Suprapubic skin (tissue), 4 donors: ENCODE measurements around the gene CPN2. TPM values are rescaled to one million over a fixed set of nuclear protein-coding genes. Genes with fewer than 3 reads are reported as not detected.

Source experiments
- DNase-seq, 2 donors: peaks; one replicate each; pipeline ENCODE4 v3.0.0-alpha.2; 2019; ENCODE audit warnings: low spot score in 2 of 2
- H3K27ac ChIP-seq: fragments of 200-600 bp; sonication (generic); one replicate; pipeline ENCODE4 v1.5.1; 2019
- H3K27me3 ChIP-seq: fragments of 200-600 bp; sonication (generic); one replicate; pipeline ENCODE4 v1.5.1; 2019
- H3K36me3 ChIP-seq: fragments of 200-600 bp; sonication (generic); one replicate; pipeline ENCODE4 v1.5.1; 2019
- H3K4me1 ChIP-seq: fragments of 200-600 bp; sonication (generic); one replicate; pipeline ENCODE4 v1.5.1; 2019
- H3K4me3 ChIP-seq: fragments of 200-600 bp; sonication (generic); one replicate; pipeline ENCODE4 v1.5.1; 2019; ENCODE audit warnings: mild to moderate bottlenecking
- H3K9me3 ChIP-seq: fragments of 200-600 bp; sonication (generic); one replicate; pipeline ENCODE4 v1.5.1; 2019
- EP300 ChIP-seq: sonication (generic); formaldehyde crosslinking; IDR thresholded peaks from one replicate; pipeline ENCODE4 v1.6.1; 2017; ENCODE audit warnings: antibody characterized with exemption
- POLR2A ChIP-seq, 2 donors: fragments of 450-650 bp; IDR thresholded peaks; one replicate each; pipeline ENCODE4 v1.6.1; 2017; ENCODE audit warnings: antibody characterized with exemption in 2 of 2, mild to moderate bottlenecking in 2 of 2, moderate library complexity in 2 of 2
- POLR2AphosphoS5 ChIP-seq, 3 donors: sonication (generic); formaldehyde crosslinking; IDR thresholded peaks; one replicate each; pipeline ENCODE4 v1.6.1; 2017; ENCODE audit warnings: antibody characterized with exemption in 3 of 3
- WGBS: methylation state at CpG from one replicate; pipeline ENCODE4 v1.1.5; 2018; 5-methylcytosine and 5-hydroxymethylcytosine counted together
- total RNA-seq, 4 donors: library from RNA; depleted of rRNA; stranded (reverse); fragments of >200 nt; gene quantifications; one replicate each; pipeline ENCODE4 v1.1.0, GENCODE V29; 2016
- TF ChIP-seq, protein P1 (sequence below), 2 donors: fragments of 200-600 bp in 1 of 2; fragments of 450-650 bp in 1 of 2; sonication (generic) in 1 of 2; IDR thresholded peaks; one replicate each; pipeline ENCODE4 v1.5.1; 2016 to 2019; ENCODE audit warnings: antibody characterized with exemption in 2 of 2, mild to moderate bottlenecking in 1 of 2, moderate library complexity in 1 of 2

Gene CPN2
- total RNA-seq, 4 donors from 2014 or later, result not detected

DNA sequence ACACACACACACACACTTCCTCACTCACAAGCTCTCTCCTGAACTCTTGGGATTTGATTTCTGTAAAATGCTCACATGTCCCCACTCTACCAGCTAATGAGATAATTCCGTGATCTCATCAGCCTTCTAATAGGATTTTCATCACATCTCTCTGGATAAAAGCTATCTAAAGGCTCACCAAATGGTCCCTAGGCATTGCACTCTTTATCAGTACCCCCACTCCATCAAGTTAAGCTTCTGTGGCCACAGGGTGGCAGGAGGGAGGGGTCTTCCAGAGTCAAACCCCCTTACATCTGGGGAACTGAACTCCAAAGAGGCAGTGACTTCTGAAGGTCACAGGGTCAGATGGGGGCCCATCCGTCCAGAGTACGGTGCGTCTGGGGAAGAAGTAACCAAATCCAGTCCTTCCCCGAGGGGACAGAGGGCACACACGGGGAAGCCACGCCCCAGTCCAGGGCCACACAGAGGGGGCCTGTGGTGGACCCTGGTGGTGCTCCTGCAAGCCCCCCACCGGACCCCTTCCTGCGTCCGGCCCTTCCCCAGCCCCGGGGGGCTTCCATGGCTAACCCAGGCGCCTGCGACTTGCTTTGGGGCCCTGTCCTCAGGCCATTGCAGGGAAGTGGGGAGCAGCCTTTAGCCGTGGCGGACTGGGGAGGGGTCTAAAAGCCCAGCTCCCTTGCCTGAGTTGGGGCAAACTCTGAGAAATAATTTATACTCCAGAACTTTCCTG is 25.5 kb downstream of the CPN2 start:
- 49% methylated on average over 2 of the region's 15 CpGs for WGBS
- TF ChIP-seq, protein P1, sequence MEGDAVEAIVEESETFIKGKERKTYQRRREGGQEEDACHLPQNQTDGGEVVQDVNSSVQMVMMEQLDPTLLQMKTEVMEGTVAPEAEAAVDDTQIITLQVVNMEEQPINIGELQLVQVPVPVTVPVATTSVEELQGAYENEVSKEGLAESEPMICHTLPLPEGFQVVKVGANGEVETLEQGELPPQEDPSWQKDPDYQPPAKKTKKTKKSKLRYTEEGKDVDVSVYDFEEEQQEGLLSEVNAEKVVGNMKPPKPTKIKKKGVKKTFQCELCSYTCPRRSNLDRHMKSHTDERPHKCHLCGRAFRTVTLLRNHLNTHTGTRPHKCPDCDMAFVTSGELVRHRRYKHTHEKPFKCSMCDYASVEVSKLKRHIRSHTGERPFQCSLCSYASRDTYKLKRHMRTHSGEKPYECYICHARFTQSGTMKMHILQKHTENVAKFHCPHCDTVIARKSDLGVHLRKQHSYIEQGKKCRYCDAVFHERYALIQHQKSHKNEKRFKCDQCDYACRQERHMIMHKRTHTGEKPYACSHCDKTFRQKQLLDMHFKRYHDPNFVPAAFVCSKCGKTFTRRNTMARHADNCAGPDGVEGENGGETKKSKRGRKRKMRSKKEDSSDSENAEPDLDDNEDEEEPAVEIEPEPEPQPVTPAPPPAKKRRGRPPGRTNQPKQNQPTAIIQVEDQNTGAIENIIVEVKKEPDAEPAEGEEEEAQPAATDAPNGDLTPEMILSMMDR (IDR thresholded peaks at IDR 0.05), result no peak
- TF ChIP-seq POLR2A (IDR thresholded peaks at IDR 0.05) (no peak), POLR2AphosphoS5 (IDR thresholded peaks at IDR 0.05) (no peak), EP300 (no peak)
- H3K36me3 ChIP-seq, result no peaks in the 10 kb centered on the region
- H3K27me3 ChIP-seq, result no peaks in the 10 kb centered on the region
- H3K4me3 ChIP-seq, result no peak overlapping the region
- no peaks in the 10 kb centered on the region for H3K9me3 ChIP-seq
- H3K4me1 ChIP-seq, result peaks cover 36% of the 10 kb centered on the region
- no peak overlapping the region for H3K27ac ChIP-seq
- DNase-seq, result no peak

DNA sequence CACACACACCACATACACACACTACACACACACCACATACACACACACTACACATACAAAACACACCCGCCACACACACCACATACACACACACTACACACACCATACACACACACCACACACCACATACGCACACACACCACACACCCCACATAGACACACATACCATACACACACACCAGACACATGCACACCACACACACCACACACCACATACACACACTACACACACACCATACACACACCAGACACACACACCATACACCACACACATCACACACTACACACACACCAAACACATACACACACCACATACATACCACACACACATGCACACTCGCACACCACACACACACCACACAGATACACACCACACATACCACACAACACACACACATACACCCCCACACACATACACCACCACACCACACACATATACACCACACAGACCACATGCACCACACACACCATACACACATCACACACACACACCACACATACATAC is 26.3 kb downstream of the CPN2 start:
- peaks cover 29% of the 10 kb centered on the region for H3K4me1 ChIP-seq
- no peak for TF ChIP-seq POLR2AphosphoS5 (IDR thresholded peaks at IDR 0.05)
- TF ChIP-seq POLR2A (IDR thresholded peaks at IDR 0.05), result no peak
- no peak for TF ChIP-seq EP300
- TF ChIP-seq, protein P1 (IDR thresholded peaks at IDR 0.05), result no peak
- no peak overlapping the region for H3K4me3 ChIP-seq
- no peak overlapping the region for H3K27ac ChIP-seq
- no peak for DNase-seq
- no peaks in the 10 kb centered on the region for H3K36me3 ChIP-seq
- 94% methylated on average over 3 of the region's 3 CpGs for WGBS
- no peaks in the 10 kb centered on the region for H3K9me3 ChIP-seq
- no peaks in the 10 kb centered on the region for H3K27me3 ChIP-seq

DNA sequence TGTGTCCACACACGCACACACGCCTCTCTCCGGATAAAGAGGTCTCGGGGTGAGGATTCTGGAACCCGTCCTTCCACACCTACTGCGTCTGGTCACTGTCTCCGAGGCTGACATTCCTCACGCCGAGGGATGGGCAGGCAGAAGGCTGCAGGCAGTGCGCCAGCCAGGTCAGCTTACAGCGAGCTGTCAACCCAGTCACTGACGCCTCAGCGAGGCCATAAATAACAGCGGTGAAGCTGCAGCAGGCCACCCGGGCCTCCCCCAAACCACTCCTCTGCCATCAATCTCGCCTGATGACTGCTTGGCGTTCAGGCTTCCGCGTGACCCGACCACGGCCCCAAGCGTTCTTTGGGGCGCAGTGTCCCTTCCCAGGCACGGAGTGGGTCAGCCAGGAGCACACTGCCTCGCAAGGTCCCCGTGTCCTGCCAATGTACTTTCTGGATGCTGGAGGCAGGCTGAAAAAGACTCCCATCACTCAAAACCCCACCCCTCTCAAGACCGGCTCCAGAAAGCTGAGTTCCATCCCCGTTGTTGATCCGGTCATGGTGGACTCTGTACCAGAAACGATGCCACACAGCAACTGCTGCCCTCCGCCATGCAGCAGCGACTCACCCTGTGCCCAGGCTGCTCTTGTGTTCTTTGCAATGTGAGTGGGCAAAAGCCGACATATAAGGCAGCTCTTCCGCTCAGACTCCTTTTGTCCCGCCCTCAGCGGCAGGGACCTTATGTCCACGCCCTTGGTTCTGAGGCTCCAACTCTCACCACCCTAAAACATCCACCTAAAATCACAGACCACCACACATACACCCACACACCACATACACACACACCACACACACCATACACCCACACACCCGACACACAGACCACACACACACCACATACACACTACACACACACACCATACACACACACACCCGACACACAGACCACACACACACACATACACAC is 27.1 kb downstream of the CPN2 start:
- TF ChIP-seq POLR2A (IDR thresholded peaks at IDR 0.05) (no peak), POLR2AphosphoS5 (IDR thresholded peaks at IDR 0.05) (peak in 1 of 3 donors; percentile 16), EP300 (peak; percentile 58)
- Histone ChIP-seq H3K27ac (peak overlapping the region; percentile 27), H3K4me1 (peaks cover 21% of the 10 kb centered on the region), H3K27me3 (no peaks in the 10 kb centered on the region), H3K4me3 (peak overlapping the region; percentile 35), H3K9me3 (no peaks in the 10 kb centered on the region), H3K36me3 (no peaks in the 10 kb centered on the region)
- DNase-seq, result no peak
- WGBS, result 50% methylated on average over 24 of the region's 39 CpGs

DNA sequence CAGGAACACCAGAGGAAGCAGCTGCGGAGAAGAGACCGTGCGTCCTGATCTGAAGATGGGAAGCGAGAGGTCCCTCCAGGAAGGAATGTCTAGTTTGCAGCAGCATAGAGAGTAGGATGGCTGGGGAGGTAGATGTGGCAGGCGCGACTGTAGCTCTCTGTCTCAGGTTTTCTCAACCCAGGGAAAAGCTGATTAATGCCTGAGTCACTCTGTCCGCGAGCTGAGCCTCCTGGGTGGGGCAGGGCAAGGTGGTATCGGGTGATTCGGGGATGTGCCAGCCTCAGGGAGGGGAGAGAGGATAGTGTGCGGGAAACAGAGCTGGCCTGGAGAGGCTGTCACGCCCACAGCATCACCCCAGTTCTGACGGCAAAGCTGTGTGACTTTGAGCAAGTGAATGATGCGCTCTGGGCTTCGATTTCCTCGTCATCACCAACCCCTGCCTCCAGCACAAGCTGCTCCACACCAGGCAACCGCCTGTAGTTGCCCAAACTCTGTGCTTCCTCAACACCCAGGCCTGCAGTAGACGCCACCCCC is 28.4 kb downstream of the CPN2 start:
- Histone ChIP-seq H3K4me1 (peaks cover 17% of the 10 kb centered on the region), H3K27me3 (peaks cover 3% of the 10 kb centered on the region), H3K27ac (no peak overlapping the region), H3K4me3 (no peak overlapping the region), H3K9me3 (no peaks in the 10 kb centered on the region), H3K36me3 (no peaks in the 10 kb centered on the region)
- no peak for TF ChIP-seq POLR2A (IDR thresholded peaks at IDR 0.05)
- no peak for DNase-seq
- 55% methylated on average over 18 of the region's 18 CpGs for WGBS

DNA sequence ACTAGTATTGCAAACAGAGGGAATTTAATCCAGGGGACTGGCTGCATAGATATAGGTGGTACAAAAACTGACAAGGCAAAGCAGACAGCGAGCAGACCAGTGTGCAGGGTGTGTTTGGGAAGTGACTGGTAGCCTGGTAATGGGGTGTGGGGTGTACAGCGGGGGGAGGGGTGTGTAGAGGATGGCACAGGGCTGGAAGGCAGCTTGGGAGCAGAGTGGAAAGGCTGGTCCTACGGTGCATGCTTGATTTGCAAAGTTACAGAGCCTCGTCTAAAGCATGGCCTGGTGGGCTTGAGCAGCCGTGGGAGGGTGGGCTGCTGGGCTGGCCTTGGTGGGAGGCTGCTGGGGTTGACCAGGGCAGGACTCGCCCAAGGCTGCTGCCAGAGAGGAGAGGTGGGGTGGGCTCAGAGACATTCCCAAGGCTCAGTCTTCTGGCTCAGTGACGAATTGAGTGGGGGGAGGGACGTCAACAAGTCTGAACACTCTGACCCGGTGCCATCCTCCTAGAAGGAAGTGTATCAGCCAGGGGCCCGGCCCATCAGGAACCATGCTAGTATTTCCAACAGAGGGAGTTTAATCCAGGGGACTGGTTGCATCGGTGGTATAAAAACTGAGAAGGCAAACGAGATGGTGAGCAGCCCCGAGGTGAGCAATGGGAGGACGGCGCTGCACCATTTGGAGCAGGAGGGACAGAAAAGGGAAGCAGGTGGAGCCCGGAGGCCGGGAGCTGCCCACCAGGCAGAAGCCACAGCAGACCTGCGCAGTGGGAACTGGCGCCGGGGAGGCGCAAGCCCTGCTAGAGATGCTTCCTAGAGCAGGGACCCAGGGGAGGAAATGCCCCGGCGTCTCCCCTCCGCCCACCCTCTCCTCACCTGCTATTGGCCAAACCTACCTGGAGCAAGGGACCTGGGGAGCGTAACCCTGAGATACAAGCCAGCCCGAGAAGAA is 29.2 kb downstream of the CPN2 start:
- no peaks in the 10 kb centered on the region for H3K36me3 ChIP-seq
- peaks cover 3% of the 10 kb centered on the region for H3K27me3 ChIP-seq
- H3K4me1 ChIP-seq, result peaks cover 17% of the 10 kb centered on the region
- H3K9me3 ChIP-seq, result no peaks in the 10 kb centered on the region
- H3K27ac ChIP-seq, result no peak overlapping the region
- WGBS, result 82% methylated on average over 26 of the region's 26 CpGs
- H3K4me3 ChIP-seq, result no peak overlapping the region
- TF ChIP-seq, protein P1 (IDR thresholded peaks at IDR 0.05), result no peak
- TF ChIP-seq POLR2A (IDR thresholded peaks at IDR 0.05) (no peak), POLR2AphosphoS5 (IDR thresholded peaks at IDR 0.05) (no peak)
- DNase-seq, result no peak
